Superior temporal gyrus (tissue), 1 donor: ENCODE measurements around the gene CYP2J2.
"Not testable (repeated sequence)": the region's sequence is repeated elsewhere in the genome, so short reads cannot be mapped to it uniquely, and the experiment has no call there.

ENCODE experiments used
- DNase-seq: peaks from one replicate; pipeline ENCODE4 v3.0.0-alpha.2; 2016; ENCODE audit errors: extremely low spot score

CYP2J2 gene

DNA sequence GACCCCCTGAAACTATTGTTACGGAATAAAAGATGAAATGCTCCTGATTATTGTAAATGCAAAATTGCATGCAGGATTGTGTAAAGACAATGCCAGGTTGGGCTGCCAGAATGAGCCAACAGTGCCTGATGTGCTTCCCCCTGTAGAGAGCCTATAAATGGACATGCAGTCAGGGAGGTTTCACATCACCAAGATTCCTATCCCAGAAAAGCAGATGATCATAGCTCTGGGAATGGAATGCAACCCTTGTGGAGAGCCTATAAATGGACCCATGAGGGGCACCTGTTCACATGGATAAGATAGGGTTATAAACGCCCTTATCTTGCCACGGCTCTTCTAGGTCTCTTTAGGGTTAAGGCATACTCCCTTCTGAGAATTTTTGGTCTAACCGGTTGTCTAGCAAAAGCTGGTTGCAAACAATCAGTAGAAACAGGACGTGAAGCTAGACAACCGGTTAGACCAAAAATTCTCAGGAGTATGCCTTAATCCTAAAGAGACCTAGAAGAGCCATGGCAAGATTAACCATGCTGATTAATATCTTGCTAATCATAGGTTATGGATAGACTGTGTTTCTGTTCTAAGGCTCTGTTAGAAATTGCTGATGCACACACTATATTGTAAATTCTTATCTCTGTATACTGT is 5.2 kb downstream of the CYP2J2 start:
- DNase-seq, result not testable (repeated sequence)

DNA sequence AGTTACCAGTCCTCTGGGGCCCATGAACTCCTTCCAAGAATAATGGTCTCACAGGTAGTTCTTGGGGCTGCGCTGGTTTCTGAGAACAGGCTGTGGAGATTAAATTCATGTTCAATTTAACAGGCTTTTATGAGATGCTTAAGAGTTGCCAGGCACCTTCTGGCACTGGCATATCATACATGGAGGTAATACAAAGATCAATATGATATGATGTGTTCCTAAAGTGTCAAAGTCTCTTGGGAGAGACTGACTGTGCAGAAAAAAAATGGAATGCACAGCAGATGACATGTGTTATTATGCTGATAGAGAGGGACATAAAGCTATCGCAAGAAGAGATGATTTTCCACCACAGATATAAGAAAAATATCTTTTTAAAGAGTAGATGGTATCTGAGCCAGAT is 6.8 kb downstream of the CYP2J2 start:
- no peak for DNase-seq

DNA sequence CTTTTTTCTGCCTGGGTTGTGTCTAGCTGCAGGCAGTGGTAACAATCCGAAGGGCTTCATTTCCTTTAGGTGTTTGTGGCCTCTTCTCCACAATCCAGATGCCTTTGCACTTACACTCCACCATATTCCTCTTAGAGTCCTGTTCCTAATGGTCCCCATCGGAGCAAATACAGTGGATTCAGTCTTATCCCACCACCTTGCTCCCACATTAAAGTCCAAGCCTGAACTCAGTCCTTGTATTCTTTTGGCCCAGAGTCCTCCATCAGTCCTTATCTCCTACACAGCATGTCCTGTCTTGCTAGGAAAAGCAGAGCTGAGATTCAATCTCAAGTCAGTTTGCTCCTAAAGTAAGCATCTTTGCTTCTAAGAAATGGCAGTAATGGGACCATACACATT is 8.8 kb downstream of the CYP2J2 start:
- DNase-seq, result peak; percentile 56

DNA sequence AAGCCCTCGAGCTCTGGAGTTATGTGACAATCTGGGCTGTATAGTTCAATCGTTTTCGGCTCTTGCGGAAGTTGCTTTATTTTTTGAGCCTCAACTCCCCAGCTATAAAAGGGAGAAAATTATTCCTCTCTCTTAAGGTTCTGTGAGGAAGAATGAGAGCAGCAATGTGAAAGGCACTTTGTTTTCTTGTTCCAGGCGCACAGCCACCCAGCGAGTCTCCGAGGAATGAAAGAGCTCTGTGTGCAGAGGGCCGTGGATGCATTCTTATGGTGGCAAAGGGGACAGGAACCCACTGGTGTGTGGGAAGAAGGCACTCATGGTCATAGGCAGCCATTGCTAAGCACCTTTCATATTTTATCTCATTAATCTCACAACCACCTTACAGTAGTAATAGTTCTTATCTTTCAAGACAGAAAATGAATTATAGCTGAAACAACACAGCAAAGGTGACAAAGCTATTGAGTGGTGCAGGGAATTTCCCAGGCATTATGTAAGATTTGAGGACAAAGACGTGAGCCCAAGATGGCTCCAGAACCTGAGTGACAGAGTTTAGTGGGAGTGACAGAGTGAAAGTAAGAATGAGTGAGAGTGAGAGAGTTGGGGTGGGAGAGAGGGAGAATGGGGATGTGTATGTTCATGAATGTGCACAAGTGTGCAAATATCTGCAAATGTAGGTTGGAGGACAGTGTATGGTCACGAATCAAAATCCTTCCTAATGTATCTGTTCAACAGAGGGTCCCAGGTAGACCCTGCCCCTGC is 9.4 kb downstream of the CYP2J2 start:
- peak; percentile 92 for DNase-seq

DNA sequence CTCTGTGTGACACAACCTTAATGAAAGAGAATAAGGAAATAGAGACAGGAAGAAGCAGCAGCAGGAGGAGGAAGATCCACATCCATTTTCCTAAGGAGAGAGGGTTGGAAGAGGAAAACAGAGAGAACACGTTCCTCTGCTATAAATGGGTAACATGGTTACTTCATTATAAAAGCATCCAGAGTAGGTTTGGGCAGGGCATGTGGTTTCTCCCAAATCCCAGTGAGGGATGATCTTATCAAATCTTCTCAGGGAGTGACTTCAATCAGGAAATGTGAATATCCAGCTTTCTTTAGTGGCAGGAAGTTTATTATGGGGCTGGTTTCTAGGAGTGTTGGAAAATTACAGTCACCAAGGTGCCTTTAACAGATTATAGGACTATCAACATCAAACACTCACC is 11.1 kb downstream of the CYP2J2 start:
- DNase-seq, result no peak

DNA sequence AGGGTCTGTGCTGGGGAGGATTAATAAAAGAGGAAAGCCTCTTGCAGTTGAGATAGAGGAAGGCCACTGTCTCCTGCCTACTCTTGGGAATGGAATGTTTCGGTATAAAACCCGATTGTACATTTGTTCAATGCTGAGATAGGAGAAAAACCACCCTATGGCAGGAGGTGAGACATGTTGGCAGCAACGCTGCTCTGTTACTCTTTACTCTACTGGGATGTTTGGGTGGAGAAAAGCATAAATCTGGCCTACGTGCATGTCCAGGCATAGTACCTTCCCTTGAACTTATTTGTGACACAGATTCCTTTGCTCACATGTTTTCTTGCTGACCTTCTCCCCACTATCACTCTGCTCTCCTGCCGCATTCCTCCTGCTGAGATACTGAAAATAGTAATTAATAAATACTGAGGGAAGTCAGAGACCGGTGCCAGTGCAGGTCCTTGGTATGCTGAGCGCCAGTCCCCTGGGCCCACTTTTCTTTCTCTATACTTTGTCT is 11.7 kb downstream of the CYP2J2 start:
- not testable (repeated sequence) for DNase-seq

DNA sequence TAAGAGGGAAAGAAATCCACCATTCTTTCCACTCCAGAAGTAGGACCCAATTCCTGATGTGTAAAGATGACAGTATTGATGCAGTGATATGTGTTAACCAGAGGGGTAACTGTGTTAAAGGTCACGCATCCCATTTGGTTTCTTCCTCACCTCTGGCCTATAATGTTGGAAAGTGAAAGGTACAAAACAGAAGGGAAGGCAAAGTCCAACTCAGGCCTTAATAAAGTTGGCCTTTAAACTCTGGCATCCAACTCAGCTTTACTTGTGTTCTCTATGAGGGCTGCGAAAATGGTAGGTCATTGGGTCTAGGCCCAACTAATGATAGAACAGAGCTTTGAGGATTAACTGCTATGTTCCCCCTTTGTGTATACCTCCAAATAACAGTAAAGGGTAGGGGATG is 17.9 kb downstream of the CYP2J2 start:
- no peak for DNase-seq

DNA sequence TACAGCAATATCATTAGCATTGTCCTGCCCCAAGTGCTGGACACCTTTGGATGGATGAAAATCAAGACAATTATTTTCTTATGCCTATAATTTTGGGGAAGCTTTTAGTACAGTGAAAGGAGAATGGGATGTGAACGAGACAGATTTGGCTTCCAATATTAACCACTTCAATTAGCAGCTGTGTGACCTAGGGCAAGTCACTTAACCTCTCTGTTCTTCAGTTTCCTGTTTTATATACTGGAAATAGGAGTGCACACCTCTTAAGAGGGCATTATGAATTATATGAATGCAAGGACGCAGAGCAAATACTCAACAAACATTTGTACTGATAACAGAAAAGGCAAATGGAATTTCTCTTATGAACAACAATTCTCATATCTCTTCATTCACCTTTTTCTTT is 18.5 kb downstream of the CYP2J2 start:
- no peak for DNase-seq

DNA sequence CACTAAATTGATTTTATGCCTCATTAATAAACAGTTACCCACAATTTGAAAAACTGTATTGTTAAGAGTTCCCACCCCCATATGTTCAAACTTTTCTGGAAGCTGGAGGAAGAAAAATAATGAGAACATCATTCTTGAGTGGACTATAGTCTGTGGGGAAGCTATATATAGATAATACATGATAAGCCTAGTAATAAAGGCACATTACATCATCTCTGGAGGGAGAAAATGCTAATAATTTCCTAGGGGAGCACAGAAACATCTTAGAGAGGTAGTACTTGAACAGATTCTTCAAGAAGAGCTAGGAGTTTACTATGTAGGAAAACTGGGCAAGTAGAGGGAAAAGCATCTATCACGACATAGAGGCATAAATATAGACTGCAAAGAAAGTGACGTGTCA is 19.6 kb downstream of the CYP2J2 start:
- no peak for DNase-seq

DNA sequence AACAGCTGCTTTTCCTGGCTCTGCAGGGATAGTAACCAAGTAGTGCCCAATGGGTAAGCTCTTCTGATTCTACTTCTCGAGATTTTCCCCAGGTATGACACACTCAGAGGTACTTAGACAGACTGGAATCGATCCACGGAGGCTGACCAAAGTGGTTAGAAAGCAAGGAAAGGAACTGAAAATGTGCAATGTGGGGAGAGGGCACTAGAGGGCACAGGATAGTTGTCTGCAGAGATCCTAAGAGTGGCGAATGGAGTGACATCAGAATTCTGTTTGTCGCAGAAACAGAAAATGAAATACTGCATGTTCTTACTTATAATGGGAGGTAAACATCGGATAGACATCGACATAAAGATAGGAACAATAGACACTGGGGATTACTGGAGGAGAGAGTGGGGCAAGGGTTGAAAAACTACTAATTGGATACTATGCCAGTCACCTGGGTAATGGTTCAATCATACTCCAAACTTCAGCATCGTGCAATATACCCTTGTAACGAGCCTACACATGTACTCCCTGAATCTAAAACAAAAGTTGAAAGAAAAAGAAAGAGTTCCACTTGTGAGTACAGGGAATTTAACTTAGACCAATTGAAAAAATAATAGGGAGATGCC is 23.3 kb downstream of the CYP2J2 start:
- DNase-seq, result peak; percentile 89

DNA sequence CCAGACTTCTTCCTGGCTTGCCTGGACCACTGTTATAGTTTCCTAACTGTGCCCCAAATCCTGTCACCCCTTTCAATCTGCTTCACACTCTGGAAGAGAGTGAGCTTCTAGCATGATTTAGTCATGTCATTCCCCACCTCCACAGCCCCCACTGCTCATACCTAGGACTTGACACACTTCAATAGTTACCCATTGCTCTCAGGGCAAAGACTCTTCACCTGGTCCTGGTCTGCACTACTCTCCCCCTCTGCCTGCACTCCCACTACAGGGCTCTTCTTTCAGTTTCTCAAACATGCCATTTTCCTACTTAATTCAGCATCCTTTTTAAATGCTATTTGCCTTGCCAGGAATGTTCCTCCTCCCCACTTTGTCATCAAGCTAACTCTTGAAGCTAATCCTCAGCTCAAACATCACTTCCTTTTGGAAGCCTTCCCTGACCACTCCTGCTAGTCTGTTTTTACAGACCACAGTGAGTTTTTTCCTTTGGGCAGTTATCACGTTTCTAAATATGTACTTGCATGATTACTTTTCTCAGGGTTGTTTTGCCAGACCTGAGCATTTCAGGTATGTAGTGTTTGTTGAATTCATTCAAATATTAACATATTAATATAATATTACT is 24.7 kb downstream of the CYP2J2 start:
- no peak for DNase-seq

DNA sequence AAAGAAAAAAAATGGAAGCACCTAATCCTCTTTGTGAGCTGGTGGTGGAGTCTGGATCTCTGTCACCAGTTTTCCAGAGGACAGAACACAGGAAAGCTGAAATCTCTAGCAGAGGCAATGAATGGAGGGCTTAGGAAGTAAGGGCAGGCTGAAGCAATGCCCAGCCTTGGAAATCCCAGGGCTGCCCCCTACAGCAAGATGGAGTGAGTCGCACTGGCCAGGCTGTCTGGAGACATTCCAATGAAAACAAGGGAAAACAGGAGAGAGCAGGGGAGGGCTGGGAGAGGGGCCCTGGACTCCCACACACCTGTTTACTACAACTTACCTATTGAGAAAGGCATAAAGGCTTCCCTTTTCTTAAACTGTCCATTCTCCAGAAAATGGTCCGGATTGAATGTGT is 25.9 kb downstream of the CYP2J2 start:
- DNase-seq, result no peak

DNA sequence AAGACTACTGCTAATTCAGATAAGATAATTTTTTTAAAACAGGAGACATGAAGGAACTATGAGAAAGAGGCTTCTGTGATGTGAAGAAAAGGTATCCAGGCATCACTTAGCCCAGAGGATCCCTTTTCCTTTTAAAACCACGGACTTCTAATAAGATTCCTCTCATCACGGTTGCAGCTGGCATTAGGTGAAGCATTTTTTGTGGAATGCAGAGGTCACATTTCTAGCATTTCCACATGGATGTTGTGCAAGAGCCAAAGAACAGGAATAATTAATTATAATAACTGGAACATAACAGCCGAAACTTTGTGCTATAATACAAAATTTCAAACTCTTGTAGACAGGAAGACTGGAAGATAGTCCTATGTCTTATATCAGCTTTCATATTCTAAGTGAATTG is 27.6 kb downstream of the CYP2J2 start:
- DNase-seq, result no peak

DNA sequence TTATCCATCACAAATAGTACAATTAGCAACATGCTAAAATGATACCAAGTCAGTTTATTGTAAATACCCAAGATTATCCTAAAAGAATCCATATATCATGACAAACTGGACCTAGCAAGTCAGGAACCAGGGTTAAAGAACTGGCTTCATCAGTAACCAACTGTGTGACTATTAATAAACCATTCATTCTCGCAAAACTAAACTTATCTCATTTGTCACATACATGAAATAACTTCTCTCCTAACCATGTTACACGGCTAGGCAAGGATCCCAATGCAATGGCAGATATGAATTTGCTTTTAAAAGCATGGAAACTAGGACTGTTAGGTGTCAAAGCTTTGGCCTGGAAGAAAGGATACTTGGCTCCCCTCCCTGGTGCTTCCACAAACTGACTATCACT is 29.4 kb downstream of the CYP2J2 start:
- no peak for DNase-seq

DNA sequence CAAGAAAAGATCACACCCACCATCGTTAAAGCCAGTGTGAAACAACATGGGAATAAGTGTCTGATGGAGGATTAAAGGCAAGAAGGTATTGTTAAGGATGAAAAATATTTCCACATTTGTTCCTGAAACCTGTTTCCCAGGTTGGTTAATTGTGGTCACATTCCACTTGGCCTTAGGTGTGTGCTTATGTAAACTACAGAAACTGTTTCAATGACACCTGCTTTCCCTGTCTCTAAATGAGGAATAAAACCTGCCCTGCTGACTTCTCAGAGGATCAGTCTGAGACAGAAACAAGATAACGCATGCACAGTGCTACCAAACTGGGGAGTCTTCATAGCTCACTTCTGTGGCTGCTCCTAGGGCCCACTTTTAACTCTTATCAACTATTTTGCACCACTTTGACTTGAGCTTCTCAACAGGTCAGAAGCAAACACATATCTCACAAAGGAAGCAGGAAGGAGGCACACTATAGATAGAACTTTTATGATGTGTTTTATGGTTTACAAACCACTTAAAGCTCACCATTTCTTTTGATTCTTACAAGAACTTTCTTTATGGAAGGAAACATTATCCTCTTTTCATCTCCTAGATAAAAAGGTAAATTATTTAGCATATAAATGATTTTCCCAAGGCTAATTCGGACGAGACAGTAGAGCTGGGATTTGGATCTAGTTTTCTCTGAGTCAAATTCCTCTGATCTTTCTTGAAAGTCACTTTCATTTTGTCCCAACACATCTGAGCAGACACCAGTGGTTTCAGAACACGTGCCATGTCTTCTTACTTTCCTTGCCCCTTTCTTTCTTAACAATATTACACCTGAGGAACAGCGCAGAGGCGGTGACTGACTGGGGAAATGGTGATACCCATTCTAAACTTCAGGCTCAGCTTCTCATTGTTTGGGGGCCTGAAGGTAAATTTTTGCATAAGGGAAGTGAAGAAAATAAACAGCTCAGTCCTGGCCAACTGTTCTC is 33.4 kb downstream of the CYP2J2 start:
- DNase-seq, result no peak

DNA sequence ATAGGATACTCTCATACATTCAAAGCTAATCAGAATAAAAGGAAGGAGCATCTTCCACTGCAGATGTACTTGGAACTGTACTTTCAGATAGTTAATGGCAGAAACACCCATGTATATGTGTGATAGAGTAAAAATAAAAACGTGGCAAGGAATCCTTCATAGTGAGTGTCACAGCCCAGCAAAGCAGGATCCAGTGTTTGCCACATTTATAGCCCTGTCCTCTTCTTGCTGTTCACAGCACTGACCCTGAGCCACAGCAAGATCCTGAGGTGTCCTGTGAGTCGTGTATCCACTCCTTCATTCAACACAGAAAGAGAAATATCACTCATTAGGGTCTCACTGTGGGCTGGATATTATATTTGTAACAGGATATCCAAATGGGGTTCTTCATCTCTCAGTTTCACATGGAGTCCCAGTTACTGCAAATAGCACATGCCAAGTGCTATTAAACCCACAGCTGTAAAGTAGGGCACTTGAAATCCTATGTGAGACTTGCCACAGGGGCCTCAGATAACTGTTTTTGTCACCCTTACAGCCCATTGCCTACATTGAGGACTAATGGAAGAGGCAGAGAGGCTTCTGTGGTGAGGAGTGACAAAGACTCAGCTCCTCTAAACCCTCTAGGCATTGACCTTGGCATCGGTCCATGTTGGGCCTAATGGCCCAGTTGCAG is 41.3 kb downstream of the CYP2J2 start:
- no peak for DNase-seq

DNA sequence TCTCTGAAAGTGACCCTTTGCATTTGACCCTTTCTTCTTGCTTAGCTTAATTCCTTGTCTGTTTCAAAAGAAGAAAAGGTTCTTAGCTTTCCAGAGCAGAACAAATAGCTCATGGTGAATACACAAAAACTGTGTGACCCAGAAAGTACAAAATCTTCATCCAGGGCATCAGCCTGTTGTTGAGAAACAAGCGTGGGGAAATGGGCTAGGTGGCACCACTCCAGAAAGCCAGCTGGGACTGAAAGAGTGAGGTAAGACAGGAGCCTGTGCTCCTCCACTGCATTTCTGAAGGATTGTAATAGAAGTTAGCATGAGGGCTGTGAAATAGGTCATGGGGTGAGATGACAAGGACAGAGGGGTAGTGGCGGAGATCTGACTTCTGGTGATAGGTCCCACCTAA is 45.8 kb downstream of the CYP2J2 start:
- DNase-seq, result no peak

DNA sequence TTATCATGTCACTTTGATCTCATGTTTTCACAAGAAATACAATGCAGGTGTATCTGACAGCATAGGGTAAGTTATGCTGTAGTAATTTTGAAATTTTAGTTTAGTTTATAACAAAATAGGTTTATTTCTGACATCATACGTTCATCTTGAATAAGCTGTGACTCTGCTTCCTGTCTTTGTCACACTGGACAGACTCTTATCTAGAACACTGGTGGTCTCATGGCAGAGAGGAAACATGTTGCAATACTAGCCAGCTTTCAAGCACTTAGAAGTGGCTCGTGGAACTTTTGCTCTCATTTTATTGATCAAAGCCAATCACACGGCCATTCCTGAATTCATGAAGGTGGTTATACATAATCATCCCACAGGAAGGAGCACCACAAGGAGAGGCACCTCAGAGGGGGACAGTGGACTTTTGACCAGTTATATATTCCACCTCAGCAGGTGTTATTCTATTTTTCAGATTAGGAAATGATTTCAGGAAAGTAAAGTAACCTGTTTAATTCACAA is 46.5 kb downstream of the CYP2J2 start:
- no peak for DNase-seq

DNA sequence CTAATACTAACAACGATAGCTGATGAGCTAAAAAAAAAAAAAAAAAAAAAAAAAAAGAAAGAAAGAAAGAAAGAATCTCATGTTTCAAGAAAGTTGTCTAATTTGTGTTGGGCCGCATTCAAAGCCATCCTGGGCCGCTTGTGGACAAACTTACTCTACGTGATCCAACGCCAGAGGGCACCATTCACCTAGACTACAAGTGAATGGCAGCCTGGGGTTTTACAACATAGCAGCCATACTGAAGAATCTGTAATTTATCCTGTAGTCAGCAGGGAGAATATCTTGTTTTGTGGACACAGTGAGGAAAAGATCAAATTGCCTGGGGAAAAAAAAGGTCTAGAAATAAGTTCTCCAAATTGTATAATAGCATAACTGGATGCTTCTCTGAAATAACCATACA is 47.0 kb downstream of the CYP2J2 start:
- peak; percentile 84 for DNase-seq

DNA sequence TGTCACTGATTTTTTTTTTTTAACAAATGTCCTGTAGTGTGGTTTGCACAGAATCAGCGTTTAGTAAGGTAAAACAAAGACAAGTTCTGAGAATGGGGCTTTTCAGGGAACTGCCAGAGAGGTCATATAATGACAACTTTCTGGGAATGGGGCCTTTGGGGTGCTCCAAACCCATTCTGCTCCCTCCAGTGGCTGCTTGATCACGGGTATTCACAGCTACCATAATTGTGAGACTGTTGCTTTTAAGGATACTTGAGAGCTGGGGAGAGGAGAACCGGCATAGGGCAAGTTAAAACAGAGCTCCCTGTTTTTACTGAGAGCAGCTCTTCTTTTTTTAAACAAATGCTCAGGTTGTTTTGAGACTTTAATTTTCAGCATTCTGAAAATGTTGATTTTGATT is 48.2 kb downstream of the CYP2J2 start:
- no peak for DNase-seq
